Neural crest cell (in vitro differentiated cells): ENCODE measurements around the gene TNFAIP8L3. TPM values are rescaled to one million over a fixed set of nuclear protein-coding genes. Genes with fewer than 3 reads are reported as not detected.

Source experiments
- DNase-seq: peaks from one replicate; pipeline ENCODE4 v3.0.0; 2021; ENCODE audit warnings: low read depth, mixed read lengths, low spot score
- H3K27ac Mint-ChIP-seq: one replicate; pipeline ENCODE4 v1.8.0; 2021; ENCODE audit warnings: mild to moderate bottlenecking, mixed read lengths; ENCODE audit not compliant: unreplicated experiment
- H3K27me3 Mint-ChIP-seq: 2 replicates; pipeline ENCODE4 v1.8.0; 2021; ENCODE audit warnings: low read depth, mild to moderate bottlenecking, mixed read lengths
- H3K36me3 Mint-ChIP-seq: 2 replicates; pipeline ENCODE4 v1.8.0; 2021; ENCODE audit warnings: low read depth, mild to moderate bottlenecking, mixed read lengths
- H3K4me1 Mint-ChIP-seq: 2 replicates; pipeline ENCODE4 v1.8.0; 2021; ENCODE audit warnings: mixed read lengths
- H3K4me3 Mint-ChIP-seq: one replicate; pipeline ENCODE4 v1.8.0; 2021; ENCODE audit warnings: mild to moderate bottlenecking, mixed read lengths
- H3K9me3 Mint-ChIP-seq: 2 replicates; pipeline ENCODE4 v1.8.0; 2021; ENCODE audit warnings: mixed read lengths
- CTCF ChIP-seq: fragments of 200-600 bp; sonication (generic); conservative IDR thresholded peaks from 2 replicates; pipeline ENCODE4 v1.5.0; 2021; ENCODE audit warnings: antibody characterized with exemption, mild to moderate bottlenecking
- total RNA-seq: library from RNA; stranded (reverse); gene quantifications from 2 replicates; pipeline ENCODE4 v1.2.1, GENCODE V29; 2021

TNFAIP8L3 gene
- total RNA-seq, 1 donor from 2014 or later, result not detected

- H3K27me3 Mint-ChIP-seq, result peaks cover 25% of the 10 kb centered on the region
- TF ChIP-seq CTCF, result no peak
- DNase-seq, result no peak
- no peak overlapping the region for H3K4me3 Mint-ChIP-seq
- no peaks in the 10 kb centered on the region for H3K36me3 Mint-ChIP-seq
- H3K4me1 Mint-ChIP-seq, result no peaks in the 10 kb centered on the region
- no peak overlapping the region for H3K27ac Mint-ChIP-seq
- H3K9me3 Mint-ChIP-seq, result no peaks in the 10 kb centered on the region
Measured at GRCh38 chr15:51106481-51106880, 11.8 kb upstream of the TNFAIP8L3 start.

GRCh38 chr15:51105430-51106016, 10.8 kb upstream of the TNFAIP8L3 start:
- peaks cover 25% of the 10 kb centered on the region for H3K27me3 Mint-ChIP-seq
- no peaks in the 10 kb centered on the region for H3K9me3 Mint-ChIP-seq
- no peaks in the 10 kb centered on the region for H3K4me1 Mint-ChIP-seq
- no peaks in the 10 kb centered on the region for H3K36me3 Mint-ChIP-seq
- no peak overlapping the region for H3K4me3 Mint-ChIP-seq
- no peak for DNase-seq
- no peak for TF ChIP-seq CTCF
- no peak overlapping the region for H3K27ac Mint-ChIP-seq

GRCh38 chr15:51104512-51104911, 9.8 kb upstream of the TNFAIP8L3 start:
- peaks cover 23% of the 10 kb centered on the region for H3K27me3 Mint-ChIP-seq
- no peak for TF ChIP-seq CTCF
- no peak overlapping the region for H3K27ac Mint-ChIP-seq
- no peak for DNase-seq
- no peaks in the 10 kb centered on the region for H3K36me3 Mint-ChIP-seq
- no peaks in the 10 kb centered on the region for H3K9me3 Mint-ChIP-seq
- no peak overlapping the region for H3K4me3 Mint-ChIP-seq
- H3K4me1 Mint-ChIP-seq, result no peaks in the 10 kb centered on the region

- H3K4me3 Mint-ChIP-seq, result no peak overlapping the region
- TF ChIP-seq CTCF, result no peak
- no peak for DNase-seq
- peaks cover 31% of the 10 kb centered on the region for H3K27me3 Mint-ChIP-seq
- H3K27ac Mint-ChIP-seq, result no peak overlapping the region
- H3K36me3 Mint-ChIP-seq, result no peaks in the 10 kb centered on the region
- H3K4me1 Mint-ChIP-seq, result no peaks in the 10 kb centered on the region
- no peaks in the 10 kb centered on the region for H3K9me3 Mint-ChIP-seq
Measured at GRCh38 chr15:51103330-51103729, 8.6 kb upstream of the TNFAIP8L3 start.

- Mint-ChIP-seq H3K27ac (no peak overlapping the region), H3K27me3 (peaks cover 53% of the 10 kb centered on the region), H3K4me3 (no peak overlapping the region), H3K4me1 (no peaks in the 10 kb centered on the region), H3K9me3 (no peaks in the 10 kb centered on the region), H3K36me3 (no peaks in the 10 kb centered on the region)
- no peak for TF ChIP-seq CTCF
- no peak for DNase-seq
Measured at GRCh38 chr15:51100785-51101489, 6.2 kb upstream of the TNFAIP8L3 start.
